ENCODE results near the gene SH3BP1. TPM values are rescaled to one million over a fixed set of nuclear protein-coding genes. Genes with fewer than 3 reads are reported as not detected.
A peak's percentile ranks its signal among the peaks of the same experiment; 100 is the strongest.

SH3BP1 gene
- total RNA-seq, 2 experiments from 2014 or later, result 216 to 218 TPM

- peaks cover 35% of the 10 kb centered on the region for H3K36me3 Mint-ChIP-seq (ENCODE audit: low read depth)
- no peak for ATAC-seq
- ChIA-PET CTCF (interaction anchor here (1.1 to 12.7 kb wide), 11 partner anchors 10 to 236 kb away, joined by 3 to 261 read pairs (median 7); partner anchors contain the start of genes GGA1, LGALS1, PDXP and SH3BP1), POLR2A (interaction anchor here (0.9 to 2.6 kb wide), 10 partner anchors 10 to 56 kb away, joined by 3 to 14 read pairs (median 6); partner anchors contain the start of genes LGALS1 and PDXP)
- H3K4me1 Mint-ChIP-seq (ENCODE audit: low read depth), result peaks cover 73% of the 10 kb centered on the region
- no peak for DNase-seq
- no peaks in the 10 kb centered on the region for H3K9me3 Mint-ChIP-seq (ENCODE audit: insufficient read depth)
- peak overlapping the region; percentile 56 for H3K4me3 Mint-ChIP-seq
- H3K27ac Mint-ChIP-seq, result peak overlapping the region; percentile 91
- H3K27me3 Mint-ChIP-seq (ENCODE audit: low read depth), result no peaks in the 10 kb centered on the region
Observed at GRCh38 chr22:37627121-37627520, 12.3 kb upstream of the SH3BP1 start.

GRCh38 chr22:37627545-37627944 is 11.9 kb upstream of the SH3BP1 start:
- Mint-ChIP-seq H3K27ac (peak overlapping the region; percentile 91), H3K4me3 (peak overlapping the region; percentile 56), H3K27me3 (ENCODE audit: low read depth) (no peaks in the 10 kb centered on the region), H3K9me3 (ENCODE audit: insufficient read depth) (no peaks in the 10 kb centered on the region), H3K4me1 (ENCODE audit: low read depth) (peaks cover 77% of the 10 kb centered on the region), H3K36me3 (ENCODE audit: low read depth) (peaks cover 32% of the 10 kb centered on the region)
- CTCF ChIA-PET, result interaction anchor here (1.1 to 12.7 kb wide), 10 partner anchors 10 to 236 kb away, joined by 5 to 261 read pairs (median 8); partner anchors contain the start of genes GGA1, LGALS1, PDXP and SH3BP1
- DNase-seq (peak; percentile 67), ATAC-seq (peak; percentile 67)
- POLR2A ChIA-PET, result interaction anchor here (0.9 to 2.6 kb wide), 10 partner anchors 9 to 56 kb away, joined by 3 to 14 read pairs (median 6); partner anchors contain the start of genes LGALS1 and PDXP

- ATAC-seq (no peak), DNase-seq (no peak)
- H3K27me3 Mint-ChIP-seq (ENCODE audit: low read depth), result no peaks in the 10 kb centered on the region
- POLR2A ChIA-PET, result interaction anchor here (0.7 to 2.6 kb wide), 2 partner anchors 14 to 21 kb away, joined by 3 to 14 read pairs; no protein-coding TSS in a partner anchor
- CTCF ChIA-PET, result interaction anchor here (3.0 to 12.7 kb wide), 4 partner anchors 10 to 52 kb away, joined by 16 to 261 read pairs (median 38); partner anchors contain the start of genes GGA1, PDXP and SH3BP1
- H3K36me3 Mint-ChIP-seq (ENCODE audit: low read depth), result peaks cover 28% of the 10 kb centered on the region
- no peak overlapping the region for H3K4me3 Mint-ChIP-seq
- peaks cover 81% of the 10 kb centered on the region for H3K4me1 Mint-ChIP-seq (ENCODE audit: low read depth)
- no peaks in the 10 kb centered on the region for H3K9me3 Mint-ChIP-seq (ENCODE audit: insufficient read depth)
- H3K27ac Mint-ChIP-seq, result peak overlapping the region; percentile 91
Observed at GRCh38 chr22:37628830-37629229, 10.6 kb upstream of the SH3BP1 start.

GRCh38 chr22:37629928-37630327 is 9.5 kb upstream of the SH3BP1 start:
- ChIA-PET CTCF (interaction anchor here (0.9 to 8.9 kb wide), 3 partner anchors 8 to 20 kb away, joined by 4 to 114 read pairs (median 92); partner anchors contain the start of genes GGA1 and SH3BP1), POLR2A (interaction anchor here (0.8 to 1.3 kb wide), 2 partner anchors 13 to 28 kb away, joined by 3 to 6 read pairs; no protein-coding TSS in a partner anchor)
- H3K4me3 Mint-ChIP-seq, result no peak overlapping the region
- ATAC-seq, result no peak
- no peaks in the 10 kb centered on the region for H3K27me3 Mint-ChIP-seq (ENCODE audit: low read depth)
- H3K36me3 Mint-ChIP-seq (ENCODE audit: low read depth), result peaks cover 23% of the 10 kb centered on the region
- no peaks in the 10 kb centered on the region for H3K9me3 Mint-ChIP-seq (ENCODE audit: insufficient read depth)
- peaks cover 84% of the 10 kb centered on the region for H3K4me1 Mint-ChIP-seq (ENCODE audit: low read depth)
- no peak for DNase-seq
- no peak overlapping the region for H3K27ac Mint-ChIP-seq

- Mint-ChIP-seq H3K9me3 (ENCODE audit: insufficient read depth) (no peaks in the 10 kb centered on the region), H3K4me3 (no peak overlapping the region), H3K27me3 (ENCODE audit: low read depth) (no peaks in the 10 kb centered on the region), H3K4me1 (ENCODE audit: low read depth) (peaks cover 84% of the 10 kb centered on the region), H3K36me3 (ENCODE audit: low read depth) (peaks cover 20% of the 10 kb centered on the region), H3K27ac (peak overlapping the region; percentile 97)
- CTCF ChIA-PET, result interaction anchor here (0.9 to 15.5 kb wide), 6 partner anchors 8 to 51 kb away, joined by 4 to 261 read pairs (median 60); partner anchors contain the start of genes GGA1, PDXP and SH3BP1
- ATAC-seq (no peak), DNase-seq (no peak)
- POLR2A ChIA-PET, result interaction anchor here (0.8 to 1.9 kb wide), 4 partner anchors 11 to 28 kb away, joined by 3 to 7 read pairs (median 5); partner anchors contain the start of gene PDXP
Observed at GRCh38 chr22:37630839-37631435, 8.5 kb upstream of the SH3BP1 start.

GRCh38 chr22:37631448-37632173 is 7.9 kb upstream of the SH3BP1 start:
- ATAC-seq, result no peak
- H3K4me3 Mint-ChIP-seq, result peak overlapping the region; percentile 72

GRCh38 chr22:37632174-37633088 is 7.0 kb upstream of the SH3BP1 start:
- H3K27ac Mint-ChIP-seq, result peak overlapping the region; percentile 97
- DNase-seq (peak; percentile 59), ATAC-seq (no peak)
- peaks cover 84% of the 10 kb centered on the region for H3K4me1 Mint-ChIP-seq (ENCODE audit: low read depth)
- H3K36me3 Mint-ChIP-seq (ENCODE audit: low read depth), result peaks cover 22% of the 10 kb centered on the region
- ChIA-PET CTCF (interaction anchor here (1.4 to 15.5 kb wide), 7 partner anchors 9 to 50 kb away, joined by 3 to 261 read pairs (median 28); partner anchors contain the start of genes GGA1, LGALS1, PDXP and SH3BP1), POLR2A (interaction anchor here (0.6 to 3.9 kb wide), 10 partner anchors 7 to 54 kb away, joined by 3 to 26 read pairs (median 4); partner anchors contain the start of genes GGA1, NOL12 and PDXP)
- H3K9me3 Mint-ChIP-seq (ENCODE audit: insufficient read depth), result no peaks in the 10 kb centered on the region
- peak overlapping the region; percentile 72 for H3K4me3 Mint-ChIP-seq
- no peaks in the 10 kb centered on the region for H3K27me3 Mint-ChIP-seq (ENCODE audit: low read depth)

More at GRCh38 chr22:37631448-37632173, 7.9 kb upstream of the SH3BP1 start:
- Mint-ChIP-seq H3K36me3 (ENCODE audit: low read depth) (peaks cover 26% of the 10 kb centered on the region), H3K4me1 (ENCODE audit: low read depth) (peaks cover 84% of the 10 kb centered on the region), H3K9me3 (ENCODE audit: insufficient read depth) (no peaks in the 10 kb centered on the region), H3K27ac (peak overlapping the region; percentile 97), H3K27me3 (ENCODE audit: low read depth) (no peaks in the 10 kb centered on the region)
- CTCF ChIA-PET, result interaction anchor here (1.4 to 15.5 kb wide), 6 partner anchors 8 to 50 kb away, joined by 3 to 261 read pairs (median 60); partner anchors contain the start of genes GGA1, PDXP and SH3BP1
- peak; percentile 59 for DNase-seq
- POLR2A ChIA-PET, result interaction anchor here (1.3 to 3.9 kb wide), 6 partner anchors 11 to 55 kb away, joined by 4 to 26 read pairs (median 6); partner anchors contain the start of genes GGA1, NOL12 and PDXP

- no peaks in the 10 kb centered on the region for H3K27me3 Mint-ChIP-seq (ENCODE audit: low read depth)
- POLR2A ChIA-PET, result interaction anchor here (0.6 to 3.9 kb wide), 12 partner anchors 8 to 53 kb away, joined by 3 to 26 read pairs (median 4); partner anchors contain the start of genes GGA1 and NOL12
- DNase-seq, result peak; percentile 78
- peak; percentile 52 for ATAC-seq
- peaks cover 85% of the 10 kb centered on the region for H3K4me1 Mint-ChIP-seq (ENCODE audit: low read depth)
- peak overlapping the region; percentile 97 for H3K27ac Mint-ChIP-seq
- peak overlapping the region; percentile 72 for H3K4me3 Mint-ChIP-seq
- peaks cover 22% of the 10 kb centered on the region for H3K36me3 Mint-ChIP-seq (ENCODE audit: low read depth)
- CTCF ChIA-PET, result interaction anchor here (0.9 to 15.5 kb wide), 11 partner anchors 9 to 146 kb away, joined by 3 to 261 read pairs (median 10); partner anchors contain the start of genes GGA1, LGALS1, PDXP and SH3BP1
- H3K9me3 Mint-ChIP-seq (ENCODE audit: insufficient read depth), result no peaks in the 10 kb centered on the region
Observed at GRCh38 chr22:37633089-37633624, 6.3 kb upstream of the SH3BP1 start.

GRCh38 chr22:37633625-37634416 is 5.6 kb upstream of the SH3BP1 start:
- Mint-ChIP-seq H3K4me1 (ENCODE audit: low read depth) (peaks cover 85% of the 10 kb centered on the region), H3K36me3 (ENCODE audit: low read depth) (peaks cover 22% of the 10 kb centered on the region), H3K9me3 (ENCODE audit: insufficient read depth) (no peaks in the 10 kb centered on the region), H3K27ac (peak overlapping the region; percentile 97), H3K27me3 (ENCODE audit: low read depth) (no peaks in the 10 kb centered on the region), H3K4me3 (peak overlapping the region; percentile 72)
- CTCF ChIA-PET, result interaction anchor here (0.9 to 15.5 kb wide), 12 partner anchors 8 to 147 kb away, joined by 3 to 261 read pairs (median 12); partner anchors contain the start of genes GGA1, LGALS1, PDXP and SH3BP1
- ATAC-seq, result peak; percentile 53
- DNase-seq, result peak; percentile 81
- POLR2A ChIA-PET, result interaction anchor here (0.6 to 3.9 kb wide), 9 partner anchors 9 to 47 kb away, joined by 3 to 26 read pairs (median 4); partner anchors contain the start of gene GGA1

All from activated CD8-positive, alpha-beta T cell treated with anti-CD3 and anti-CD28 coated beads, Interleukin-2, amount 10 ng/mL, durations not matched to agents 7 days and 5 days (primary cell).